ENCODE measurements around the gene CRYGS.

- TF ChIP-seq CTCF (IDR thresholded peaks at IDR 0.05) (no peak), EZH2 (IDR thresholded peaks at IDR 0.05; ENCODE audit: borderline replicate concordance, insufficient read depth, low read depth, low read length, poor library complexity, severe bottlenecking) (no peak)
Observed at GRCh38 chr3:186580785-186581184, 36.6 kb upstream of the CRYGS start.
